SK-N-SH (cell line): ENCODE measurements around the gene APEX2.

Experiments
- CTCF ChIP-seq: fragments of 200-600 bp; sonication (generic); IDR thresholded peaks from 2 replicates; pipeline ENCODE4 v1.6.1; 2017; ENCODE audit warnings: antibody characterized with exemption, mild to moderate bottlenecking, moderate library complexity
- EZH2phosphoT487 ChIP-seq: fragments of 200-600 bp; sonication (generic); IDR thresholded peaks from 2 replicates; pipeline ENCODE4 v1.6.1; 2017; ENCODE audit warnings: low read depth, mixed run types, mild to moderate bottlenecking, antibody characterized with exemption, moderate library complexity, borderline replicate concordance
- FOSL2 ChIP-seq: IDR thresholded peaks from 2 replicates; pipeline ENCODE4 v1.4.0; 2012; ENCODE audit warnings: low read depth, mild to moderate bottlenecking, moderate library complexity, borderline replicate concordance
- JUND ChIP-seq: IDR thresholded peaks from 2 replicates; pipeline ENCODE4 v1.4.0; 2012
- POLR2AphosphoS5 ChIP-seq: IDR thresholded peaks from 2 replicates; pipeline ENCODE4 v1.6.1; 2012; ENCODE audit warnings: low read depth, low read length
- RAD21 ChIP-seq: IDR thresholded peaks from 2 replicates; pipeline ENCODE4 v1.6.1; 2012; ENCODE audit warnings: mild to moderate bottlenecking, low read length
- RFX5 ChIP-seq: IDR thresholded peaks from 2 replicates; pipeline ENCODE4 v1.6.1; 2012; ENCODE audit warnings: mild to moderate bottlenecking, improper control_type of control experiment, low read length
- SMC3 ChIP-seq: IDR thresholded peaks from 2 replicates; pipeline ENCODE4 v1.6.1; 2012; ENCODE audit warnings: low read depth, low read length, improper control_type of control experiment
- TAF1 ChIP-seq: IDR thresholded peaks from 2 replicates; pipeline ENCODE4 v1.6.1; 2012; ENCODE audit warnings: low read depth, mild to moderate bottlenecking, low read length, moderate library complexity, borderline replicate concordance

GRCh38 chrX:55028611-55029010 is 28.4 kb downstream of the APEX2 start:
- no peak for TF ChIP-seq EZH2phosphoT487
- TF ChIP-seq POLR2AphosphoS5 = no peak
- TF ChIP-seq CTCF = no peak
- TF ChIP-seq SMC3 = no peak
- no peak for TF ChIP-seq JUND
- TF ChIP-seq FOSL2 = no peak
- TF ChIP-seq RFX5 = no peak
- TF ChIP-seq TAF1 = no peak
- TF ChIP-seq RAD21 = no peak
